K562 (cell line): Measurements from ENCODE around the gene PHEX. TPM values are rescaled to one million over a fixed set of nuclear protein-coding genes. Genes with fewer than 3 reads are reported as not detected.

Experiments
- ATAC-seq: fragments of 200-7000 bp; cut with Tn5 transposase; 3 replicates; pipeline ENCODE4 v1.9.1; 2020; ENCODE audit warnings: moderate library complexity
- BruUV-seq: library from RNA; stranded (reverse); fragments of 400-500 nt; replicated peaks from 2 replicates; lab custom pipeline; 2021; lab: Mats Ljungman, UMichigan
- CTCF ChIA-PET: fragments of 300-600 bp; formaldehyde crosslinking; extraction: SDS; loops from one replicate; lab custom pipeline; 2021; ENCODE audit warnings: low intra/inter-chr PET ratio; lab: Yijun Ruan, JAX
- POLR2A ChIA-PET: fragments of 300-600, 350-650 bp; sonication (Branson Sonifier 250); formaldehyde crosslinking; extraction: SDS; loops from one replicate; lab custom pipeline; 2021; ENCODE audit warnings: antibody characterized with exemption, inconsistent platforms; lab: Yijun Ruan, JAX
- DNase-seq, 4 experiments: peaks; one replicate each; pipeline versions ENCODE4 v3.0.0 to v3.0.0-alpha.2; 2011 to 2018; ENCODE audit warnings: low spot score in 3 of 4, mixed read lengths in 3 of 4; ENCODE audit errors: extremely low read depth in 1 of 4
- FAIRE-seq: peaks from 2 replicates; lab custom pipeline; 2011; peaks lifted over from hg19 to GRCh38; lab: Jason Lieb, UNC
- H2AFZ ChIP-seq: 2 replicates; pipeline ENCODE4 v1.6.0; 2011; ENCODE audit warnings: low read depth, low read length, control low read depth, inconsistent platforms
- H3K27ac ChIP-seq: fragments of 200-600 bp; 3 replicates; pipeline ENCODE4 v1.8.0; 2011; ENCODE audit warnings: low read depth, mild to moderate bottlenecking, control low read depth, inconsistent platforms, low read length, moderate library complexity, mixed read lengths; ENCODE audit errors: extremely low read depth
- H3K27me3 ChIP-seq, 2 experiments: fragments of 300-600 bp in 1 of 2; 2 replicates in 1 of 2; 3 replicates in 1 of 2; pipeline versions ENCODE4 v1.6.0 to v1.8.0; 2011; ENCODE audit warnings: inconsistent platforms in 2 of 2, low read length in 2 of 2, mild to moderate bottlenecking in 1 of 2, mixed read lengths in 1 of 2, moderate library complexity in 1 of 2; ENCODE audit not compliant: control insufficient read depth in 2 of 2, insufficient read depth in 2 of 2
- H3K36me3 ChIP-seq: fragments of 300-600 bp; 3 replicates; pipeline ENCODE4 v1.8.0; 2011; ENCODE audit warnings: mild to moderate bottlenecking, low read length, inconsistent platforms; ENCODE audit not compliant: control insufficient read depth, insufficient read depth
- H3K4me1 ChIP-seq, 2 experiments: fragments of 200-600 bp in 1 of 2; replicated peaks in 1 of 2; 2 replicates in 1 of 2; 3 replicates in 1 of 2; pipeline versions ENCODE4 v1.5.1 to v1.8.0; 2011; ENCODE audit warnings: inconsistent platforms in 2 of 2, low read length in 2 of 2, mild to moderate bottlenecking in 1 of 2, mixed read lengths in 1 of 2, moderate library complexity in 1 of 2; ENCODE audit not compliant: control insufficient read depth in 2 of 2, insufficient read depth in 2 of 2
- H3K4me2 ChIP-seq: 2 replicates; pipeline ENCODE4 v1.6.1; 2011; ENCODE audit warnings: low read length, control low read depth, inconsistent platforms, mixed read lengths; ENCODE audit not compliant: insufficient read depth
- H3K4me3 ChIP-seq: fragments of 200-600 bp; sonication (generic), shearing (Covaris generic); 2 replicates; pipeline ENCODE4 v1.5.1; 2016; ENCODE audit warnings: control low read depth, inconsistent platforms
- H3K79me2 ChIP-seq: fragments of 200-600 bp; 3 replicates; pipeline ENCODE4 v1.8.0; 2011; ENCODE audit warnings: low read length, inconsistent platforms; ENCODE audit not compliant: control insufficient read depth, insufficient read depth
- H3K9ac ChIP-seq, 2 experiments: 2 replicates each; pipeline versions ENCODE4 v1.6.0 to v1.6.1; 2011; ENCODE audit warnings: low read depth in 2 of 2, low read length in 2 of 2, control low read depth in 1 of 2, inconsistent platforms in 1 of 2, mild to moderate bottlenecking in 1 of 2, mixed read lengths in 1 of 2; ENCODE audit not compliant: insufficient read depth in 1 of 2
- H3K9me1 ChIP-seq: one replicate; pipeline ENCODE4 v1.6.0; 2011; ENCODE audit warnings: inconsistent platforms, mild to moderate bottlenecking, low read length, moderate library complexity; ENCODE audit not compliant: control insufficient read depth, insufficient read depth
- H3K9me3 ChIP-seq: replicated peaks from 2 replicates; pipeline ENCODE4 v1.5.1; 2011; ENCODE audit warnings: low read depth, low read length, inconsistent platforms; ENCODE audit not compliant: control insufficient read depth, insufficient read depth
- H4K20me1 ChIP-seq: replicated peaks from 2 replicates; pipeline ENCODE4 v1.6.1; 2011; ENCODE audit warnings: low read length, inconsistent platforms, mixed read lengths; ENCODE audit not compliant: control insufficient read depth, insufficient read depth
- ATF7 ChIP-seq: fragments of 450-650 bp; IDR thresholded peaks from 2 replicates; pipeline ENCODE4 v1.7.1; 2014; ENCODE audit warnings: mild to moderate bottlenecking, moderate library complexity
- JUNB ChIP-seq: fragments of 450-650 bp; formaldehyde crosslinking; conservative IDR thresholded peaks from 2 replicates; pipeline ENCODE4 v1.4.0; 2020; ENCODE audit warnings: mild to moderate bottlenecking
- KLF16 ChIP-seq: IDR thresholded peaks from 2 replicates; pipeline ENCODE4 v1.6.1; 2016; ENCODE audit warnings: antibody characterized with exemption
- NFRKB ChIP-seq: fragments of 450-650 bp; IDR thresholded peaks from 2 replicates; pipeline ENCODE4 v1.6.1; 2016; ENCODE audit warnings: low read depth
- POLR3G ChIP-seq: IDR thresholded peaks from 2 replicates; pipeline ENCODE4 v1.6.1; 2011; ENCODE audit not compliant: insufficient read length, insufficient replicate concordance; ENCODE audit errors: extremely low read depth
- RFX5 ChIP-seq: IDR thresholded peaks from 2 replicates; pipeline ENCODE4 v1.6.1; 2011; ENCODE audit warnings: low read depth, mild to moderate bottlenecking, improper control_type of control experiment, low read length
- TARDBP ChIP-seq: fragments of 450-650 bp; IDR thresholded peaks from 2 replicates; pipeline ENCODE4 v1.6.1; 2016
- TSC22D4 ChIP-seq: fragments of 450-650 bp; IDR thresholded peaks from 2 replicates; pipeline ENCODE4 v1.6.1; 2016; ENCODE audit warnings: missing genetic modification characterization, missing biosample characterization, control low read depth
- ZBTB26 ChIP-seq: fragments of 450-650 bp; formaldehyde crosslinking; IDR thresholded peaks from 2 replicates; pipeline ENCODE4 v1.4.0; 2022; ENCODE audit warnings: missing genetic modification characterization
- ZC3H8 ChIP-seq: fragments of 450-650 bp; IDR thresholded peaks from 2 replicates; pipeline ENCODE4 v1.6.1; 2017
- ZNF589 ChIP-seq: fragments of 200-800 bp; sonication (Bioruptor generic); IDR thresholded peaks from 2 replicates; pipeline ENCODE4 v1.6.1; 2016; ENCODE audit warnings: low read depth, missing genetic modification characterization, missing compliant biosample characterization
- WGBS: fragments of 100-300 bp; shearing (Covaris generic); methylation state at CpG from one replicate; pipeline ENCODE4 v1.1.6; 2016; ENCODE audit warnings: low coverage, mixed read lengths; ENCODE audit not compliant: insufficient coverage; ENCODE audit errors: missing lambda C conversion rate; 5-methylcytosine and 5-hydroxymethylcytosine counted together
- in situ Hi-C: fragments of 300-500 bp; cut with MboI; formaldehyde crosslinking; loops from 4 replicates; pipeline ENCODE4 v1.15.0; 2018; ENCODE audit warnings: inconsistent platforms, mixed read lengths
- intact Hi-C: fragments of 100-400 bp; cut with micrococcal nuclease; formaldehyde crosslinking; loops from 2 replicates; pipeline ENCODE4 v1.14.2; 2022
- polyA plus RNA-seq, 8 experiments: library from polyadenylated mRNA; depleted of rRNA in 4 of 8; stranded (reverse) in 5 of 8; unstranded in 3 of 8; fragments of >200 nt; fragmentation: Nextera tagmentation in 2 of 8; fragmentation: Illumina TruSeq in 1 of 8; extraction: Ambion mirVana in 2 of 8; extraction: Trizol in 1 of 8; gene quantifications; 2 replicates each; pipeline versions ENCODE4 v1.2.1 to v1.2.3, GENCODE V29; 2011 to 2014; ENCODE audit warnings: inconsistent platforms in 1 of 8, missing spikeins in 1 of 8
- total RNA-seq, 7 experiments: library from RNA; depleted of rRNA in 6 of 7; stranded (reverse); fragments of >200 nt in 6 of 7; fragmentation: Illumina TruSeq in 2 of 7; extraction: Trizol in 2 of 7; gene quantifications; 2 replicates each; pipeline versions ENCODE4 v1.2.1 to v1.2.3, GENCODE V29; 2011 to 2021; ENCODE audit warnings: low replicate concordance in 1 of 7
- TF ChIP-seq, protein P1 (sequence below), 2 experiments: fragments of 450-650 bp; conservative IDR thresholded peaks; 2 replicates each; pipeline ENCODE4 v1.6.1; 2017; ENCODE audit warnings: mild to moderate bottlenecking in 2 of 2, moderate library complexity in 2 of 2

Gene PHEX
- total and polyA plus RNA-seq, 9 of the 15 experiments (the other 6 are each of a cell fraction or from before 2014, with no cell fraction given), result 0.01 to 0.11 (median 0.04) TPM; not detected in 6

DNA sequence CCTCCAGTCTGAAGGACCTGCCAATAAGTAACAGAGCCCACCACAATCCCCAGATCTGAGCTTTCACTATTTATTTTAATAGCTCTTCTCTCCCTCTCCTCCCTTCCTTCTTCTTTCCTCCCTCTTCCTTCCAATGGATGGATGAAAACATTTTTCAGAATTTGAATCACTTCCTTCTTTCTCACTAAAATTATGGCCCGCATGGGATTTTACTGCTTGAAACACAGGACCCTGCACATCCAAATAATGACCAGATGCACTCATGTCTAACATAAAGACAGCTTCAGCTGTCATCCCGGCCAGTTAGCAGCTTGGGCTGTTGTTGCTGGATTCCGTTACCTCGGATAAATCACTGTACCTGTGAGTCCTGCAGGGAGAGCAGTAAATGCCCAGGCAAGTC, 5.4 kb upstream of the PHEX start:
- in situ Hi-C loops, result no loop called here
- no peak overlapping the region for H3K27ac ChIP-seq
- WGBS, result 0% methylated on average over 4 of the region's 4 CpGs
- no peaks in the 10 kb centered on the region for H3K79me2 ChIP-seq
- DNase-seq (no peak), ATAC-seq (no peak), FAIRE-seq (no peak)
- H3K9me3 ChIP-seq, result no peaks in the 10 kb centered on the region
- POLR2A ChIA-PET, result no interaction called here
- no peak overlapping the region for H3K4me2 ChIP-seq
- H2AFZ ChIP-seq, result no peak overlapping the region
- peaks cover 0 to 21% of the 10 kb centered on the region in 2 experiments; a peak in 3 of 5 replicates for H3K27me3 ChIP-seq
- BruUV-seq, result no TSS peak
- H3K9me1 ChIP-seq, result no peaks in the 10 kb centered on the region
- no peaks in the 10 kb centered on the region for H3K4me1 ChIP-seq
- no peak overlapping the region for H3K9ac ChIP-seq
- no peak overlapping the region for H3K4me3 ChIP-seq
- intact Hi-C loops, result no loop called here
- no peaks in the 10 kb centered on the region for H4K20me1 ChIP-seq
- no peaks in the 10 kb centered on the region for H3K36me3 ChIP-seq
- TF ChIP-seq RFX5 (no peak), KLF16 (no peak), ZBTB26 (CRISPR knock-in tag) (no peak), TSC22D4 (tag) (no peak), TARDBP (no peak), ATF7 (no peak), ZNF589 (no peak), JUNB (no peak), NFRKB (no peak), POLR3G (no peak), ZC3H8 (no peak)
- TF ChIP-seq, protein P1, sequence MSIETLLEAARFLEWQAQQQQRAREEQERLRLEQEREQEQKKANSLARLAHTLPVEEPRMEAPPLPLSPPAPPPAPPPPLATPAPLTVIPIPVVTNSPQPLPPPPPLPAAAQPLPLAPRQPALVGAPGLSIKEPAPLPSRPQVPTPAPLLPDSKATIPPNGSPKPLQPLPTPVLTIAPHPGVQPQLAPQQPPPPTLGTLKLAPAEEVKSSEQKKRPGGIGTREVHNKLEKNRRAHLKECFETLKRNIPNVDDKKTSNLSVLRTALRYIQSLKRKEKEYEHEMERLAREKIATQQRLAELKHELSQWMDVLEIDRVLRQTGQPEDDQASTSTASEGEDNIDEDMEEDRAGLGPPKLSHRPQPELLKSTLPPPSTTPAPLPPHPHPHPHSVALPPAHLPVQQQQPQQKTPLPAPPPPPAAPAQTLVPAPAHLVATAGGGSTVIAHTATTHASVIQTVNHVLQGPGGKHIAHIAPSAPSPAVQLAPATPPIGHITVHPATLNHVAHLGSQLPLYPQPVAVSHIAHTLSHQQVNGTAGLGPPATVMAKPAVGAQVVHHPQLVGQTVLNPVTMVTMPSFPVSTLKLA (conservative IDR thresholded peaks at IDR 0.05), result no peak
- CTCF ChIA-PET, result no interaction called here
